AG09309 (cell line): ENCODE measurements around the gene CFL2.

ENCODE experiments used
- DNase-seq: peaks from one replicate; pipeline ENCODE4 v3.0.0-alpha.2; 2010; ENCODE audit warnings: low read depth
- H3K4me3 ChIP-seq: 2 replicates; pipeline ENCODE4 v1.5.1; 2011; ENCODE audit warnings: mild to moderate bottlenecking, low read depth, low read length, moderate library complexity; ENCODE audit not compliant: control insufficient read depth
- TF ChIP-seq, protein P1 (sequence below): IDR thresholded peaks from 2 replicates; pipeline ENCODE4 v1.5.1; 2011; ENCODE audit warnings: mild to moderate bottlenecking, low read depth, low read length, inconsistent platforms; ENCODE audit not compliant: insufficient read depth, control insufficient read depth; ENCODE audit errors: missing control alignments

Gene CFL2

GRCh38 chr14:34714320-34715126 lies at the start of gene CFL2:
Gene CFL2, minus strand, starts transcription at chr14:34714593. Its CDS starts 53 bp downstream, at chr14:34714540.
- TF ChIP-seq, protein P1, sequence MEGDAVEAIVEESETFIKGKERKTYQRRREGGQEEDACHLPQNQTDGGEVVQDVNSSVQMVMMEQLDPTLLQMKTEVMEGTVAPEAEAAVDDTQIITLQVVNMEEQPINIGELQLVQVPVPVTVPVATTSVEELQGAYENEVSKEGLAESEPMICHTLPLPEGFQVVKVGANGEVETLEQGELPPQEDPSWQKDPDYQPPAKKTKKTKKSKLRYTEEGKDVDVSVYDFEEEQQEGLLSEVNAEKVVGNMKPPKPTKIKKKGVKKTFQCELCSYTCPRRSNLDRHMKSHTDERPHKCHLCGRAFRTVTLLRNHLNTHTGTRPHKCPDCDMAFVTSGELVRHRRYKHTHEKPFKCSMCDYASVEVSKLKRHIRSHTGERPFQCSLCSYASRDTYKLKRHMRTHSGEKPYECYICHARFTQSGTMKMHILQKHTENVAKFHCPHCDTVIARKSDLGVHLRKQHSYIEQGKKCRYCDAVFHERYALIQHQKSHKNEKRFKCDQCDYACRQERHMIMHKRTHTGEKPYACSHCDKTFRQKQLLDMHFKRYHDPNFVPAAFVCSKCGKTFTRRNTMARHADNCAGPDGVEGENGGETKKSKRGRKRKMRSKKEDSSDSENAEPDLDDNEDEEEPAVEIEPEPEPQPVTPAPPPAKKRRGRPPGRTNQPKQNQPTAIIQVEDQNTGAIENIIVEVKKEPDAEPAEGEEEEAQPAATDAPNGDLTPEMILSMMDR, result no peak
- no peak for DNase-seq
- peak within 1 kb of the TSS; percentile 76 for H3K4me3 ChIP-seq

DNA sequence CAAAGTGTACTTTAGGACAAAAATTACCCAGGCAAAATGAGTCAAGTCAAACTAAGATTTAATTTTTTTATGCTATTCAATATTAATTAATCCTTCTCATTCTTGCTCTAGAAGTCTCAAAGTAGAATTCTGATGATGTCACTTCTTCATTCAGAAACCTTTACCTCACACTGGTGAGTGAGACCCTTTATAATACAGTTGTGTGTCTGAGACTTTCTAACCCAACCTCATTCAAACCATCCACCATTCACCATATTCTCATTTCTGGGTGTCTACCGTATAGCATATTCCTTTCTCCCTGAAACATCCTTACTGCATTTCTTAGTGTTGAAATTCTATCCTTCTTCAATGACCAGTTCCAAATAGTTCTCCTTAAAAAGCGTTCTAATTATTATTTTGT lies 40.8 kb upstream of the CFL2 start:
- DNase-seq, result no peak
- TF ChIP-seq, protein P1, result no peak
- H3K4me3 ChIP-seq, result no peak overlapping the region

DNA sequence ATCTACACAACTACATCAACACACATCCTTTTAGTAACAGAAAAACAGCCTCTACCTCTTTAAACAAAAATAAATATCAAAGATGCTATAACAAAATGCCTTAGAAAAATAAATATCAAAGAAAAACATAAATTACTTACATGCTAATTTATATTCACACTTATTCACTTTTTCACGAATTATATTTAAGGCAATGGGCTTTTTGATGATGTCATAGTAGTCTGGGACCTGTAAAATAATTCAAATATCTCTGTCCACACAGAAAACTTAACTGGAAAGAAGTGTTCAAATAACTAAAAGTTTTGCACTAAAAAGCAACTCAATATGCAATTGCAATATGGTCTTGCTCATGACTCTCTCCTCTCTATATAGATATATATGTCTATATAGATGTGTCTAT lies 40.3 kb upstream of the CFL2 start:
- no peak overlapping the region for H3K4me3 ChIP-seq
- DNase-seq, result no peak
- TF ChIP-seq, protein P1, result no peak

- no peak overlapping the region for H3K4me3 ChIP-seq
- peak; percentile 34 for DNase-seq
- TF ChIP-seq, protein P1, result no peak
Measured at GRCh38 chr14:34750670-34751069, 36.3 kb upstream of the CFL2 start.

- H3K4me3 ChIP-seq, result no peak overlapping the region
- no peak for DNase-seq
- TF ChIP-seq, protein P1, result no peak
Measured at GRCh38 chr14:34750233-34750632, 35.8 kb upstream of the CFL2 start.

- TF ChIP-seq, protein P1, result no peak
- H3K4me3 ChIP-seq, result no peak overlapping the region
- DNase-seq, result no peak
Measured at GRCh38 chr14:34749408-34749807, 35.0 kb upstream of the CFL2 start.
